Activated CD4-positive, alpha-beta T cell treated with anti-CD3 and anti-CD28 coated beads for 48 hours (primary cell): ENCODE measurements around the gene DMRTC2.

Experiments
- DNase-seq: peaks from one replicate; pipeline ENCODE4 v3.0.0-alpha.2; 2020

Gene DMRTC2

DNA sequence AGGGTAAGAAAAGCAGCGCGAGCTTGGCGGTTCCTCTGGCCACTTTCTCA is at the start of gene DMRTC2:
DMRTC2 (plus strand) TSS at position 42 of the 50 bp plus-strand sequence. CDS start 2,387 bp downstream, outside the sequence.
- no peak for DNase-seq

DNA sequence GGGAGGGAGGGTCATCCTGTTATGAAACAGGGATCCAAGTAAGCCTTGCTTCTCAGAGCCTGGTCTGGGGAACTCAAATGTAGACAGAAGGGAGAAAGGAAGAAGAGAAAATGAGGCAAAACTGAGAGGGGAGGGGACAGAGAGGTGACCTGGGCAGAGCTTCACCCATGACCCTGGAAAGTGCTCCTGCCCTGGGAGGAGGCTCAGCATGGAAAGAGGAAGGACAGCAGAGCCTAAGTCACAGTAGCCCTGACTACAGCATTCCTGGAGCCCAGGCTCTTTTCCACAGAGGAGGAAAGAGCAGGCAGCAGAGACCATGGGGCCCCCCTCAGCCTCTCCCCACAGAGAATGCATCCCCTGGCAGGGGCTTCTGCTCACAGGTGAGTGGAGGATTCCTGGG is 48.5 kb upstream of the DMRTC2 start, which contains the start of gene CEACAM3:
CEACAM3 (plus strand) TSS at position 226 of the 400 bp plus-strand sequence; CDS start at position 317, 91 bp downstream.
- no peak for DNase-seq

DNA sequence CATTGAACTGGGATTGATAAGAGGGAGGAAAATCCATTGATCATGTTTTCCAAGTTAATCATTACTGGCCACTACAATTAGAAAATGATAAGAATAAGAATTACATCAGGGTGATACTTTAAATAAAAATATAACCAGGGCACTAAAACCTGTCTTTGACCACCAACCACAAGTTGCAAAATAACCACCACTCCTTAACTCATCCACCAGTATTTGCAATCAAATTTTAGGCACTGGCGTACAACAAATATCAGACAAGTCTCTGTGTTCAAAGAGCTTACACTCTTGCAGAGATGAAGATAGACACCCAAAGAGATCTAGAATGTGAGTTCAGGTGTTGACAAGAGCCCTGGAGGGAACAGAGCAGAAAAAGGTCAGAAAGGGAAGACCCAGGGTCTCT is 47.9 kb upstream of the DMRTC2 start:
- no peak for DNase-seq

DNA sequence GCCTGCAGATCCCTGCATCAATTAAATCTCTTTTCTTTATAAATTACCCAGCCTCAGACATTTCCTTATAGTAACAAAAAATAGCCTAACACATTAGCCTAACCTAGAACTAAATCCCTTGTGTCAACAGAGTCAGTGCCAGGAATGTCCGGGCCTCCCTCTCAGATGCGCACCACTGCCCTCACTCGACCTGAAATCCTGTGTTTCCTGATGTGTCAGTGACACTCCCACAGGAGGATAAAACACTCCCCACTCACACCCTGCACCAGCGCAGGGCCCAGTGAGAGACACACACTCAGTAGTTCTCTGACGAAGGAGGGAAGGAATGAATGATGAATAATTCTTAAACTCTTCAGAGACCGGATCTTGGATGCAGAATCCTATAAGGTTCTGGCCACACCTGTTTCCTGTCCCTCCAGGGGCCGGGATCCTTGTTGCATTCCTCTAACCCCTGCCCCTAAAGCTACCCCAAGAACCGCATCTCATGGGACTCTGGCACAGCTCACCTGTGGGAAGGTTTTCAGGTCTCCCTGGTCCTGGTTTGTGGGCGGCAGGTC is 45.3 kb upstream of the DMRTC2 start:
- no peak for DNase-seq

DNA sequence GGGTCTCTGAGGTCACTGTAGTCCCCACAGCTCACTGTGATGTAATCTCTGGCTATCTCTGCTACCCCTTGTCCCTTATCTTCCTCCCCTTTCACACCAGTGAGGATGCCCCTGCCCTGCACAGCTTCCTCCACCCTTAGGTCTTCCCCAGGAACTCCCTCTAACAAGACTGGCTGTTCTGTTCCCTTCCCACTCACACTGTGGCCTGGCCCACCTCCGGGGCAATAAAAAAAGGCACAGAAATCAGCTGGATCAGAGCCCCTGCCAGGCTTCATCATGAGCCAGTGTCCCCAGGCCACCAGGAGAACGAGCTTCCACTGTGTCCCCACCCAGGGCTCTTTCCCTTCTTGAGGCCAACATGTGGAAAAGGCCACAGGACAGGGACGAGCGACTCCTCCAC is 43.8 kb upstream of the DMRTC2 start:
- DNase-seq: no peak

DNA sequence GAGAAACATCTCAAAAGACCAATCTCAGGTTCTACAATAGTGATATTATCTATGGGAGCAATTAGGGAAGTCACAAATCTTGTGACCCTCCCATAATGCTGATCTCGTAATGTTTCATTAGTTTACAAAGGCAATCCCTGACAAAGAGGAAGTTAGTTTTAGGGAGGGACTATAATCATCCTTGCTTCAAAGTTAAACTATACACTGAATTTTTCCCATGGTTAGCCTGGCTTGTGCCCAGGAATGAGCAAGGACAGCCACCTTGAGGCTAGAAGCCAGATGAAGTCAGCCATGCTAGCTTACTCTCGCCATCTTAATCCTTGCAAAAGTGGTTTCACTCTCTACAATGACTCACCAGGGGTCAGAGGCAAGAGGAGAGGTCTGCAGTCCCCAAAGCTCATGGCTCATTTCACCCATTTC is 43.0 kb upstream of the DMRTC2 start:
- no peak for DNase-seq

DNA sequence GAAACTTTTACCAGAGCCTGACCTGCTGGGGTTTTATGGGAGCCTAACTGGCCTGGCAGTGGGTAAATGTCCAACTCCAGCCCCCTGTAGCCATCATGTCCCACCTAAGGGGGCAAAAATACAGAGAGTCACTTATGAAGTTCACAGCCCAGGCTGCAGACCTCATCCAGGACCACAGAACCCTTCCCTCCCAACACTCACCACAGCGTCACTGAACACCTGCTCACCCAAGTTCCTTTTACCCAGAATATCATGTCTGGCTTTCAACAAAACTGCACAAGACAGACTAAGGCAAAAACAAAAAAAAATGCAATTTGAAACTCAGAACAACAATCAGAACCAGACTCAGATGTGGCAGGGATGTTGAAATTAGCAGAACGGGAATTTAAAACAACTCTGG is 42.1 kb upstream of the DMRTC2 start:
- DNase-seq: no peak

DNA sequence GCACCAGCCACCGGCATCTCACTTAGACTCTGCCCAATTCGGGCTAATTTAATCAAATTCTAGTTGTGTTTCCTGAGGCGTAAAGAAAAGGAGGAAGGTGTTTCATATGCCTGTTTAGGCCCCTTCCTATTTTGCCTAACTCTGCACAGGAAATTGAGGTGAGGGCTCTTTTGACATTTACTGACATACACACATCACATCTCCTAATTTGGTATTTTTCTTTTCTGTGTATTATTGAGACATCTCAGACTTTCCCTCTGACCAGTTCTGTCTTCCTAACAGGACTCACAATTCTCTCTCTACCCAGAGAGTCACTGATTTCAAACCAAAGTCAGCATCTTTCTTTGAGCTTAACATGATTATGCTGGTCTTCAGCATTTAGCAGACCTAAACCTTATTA is 40.5 kb upstream of the DMRTC2 start:
- no peak for DNase-seq

DNA sequence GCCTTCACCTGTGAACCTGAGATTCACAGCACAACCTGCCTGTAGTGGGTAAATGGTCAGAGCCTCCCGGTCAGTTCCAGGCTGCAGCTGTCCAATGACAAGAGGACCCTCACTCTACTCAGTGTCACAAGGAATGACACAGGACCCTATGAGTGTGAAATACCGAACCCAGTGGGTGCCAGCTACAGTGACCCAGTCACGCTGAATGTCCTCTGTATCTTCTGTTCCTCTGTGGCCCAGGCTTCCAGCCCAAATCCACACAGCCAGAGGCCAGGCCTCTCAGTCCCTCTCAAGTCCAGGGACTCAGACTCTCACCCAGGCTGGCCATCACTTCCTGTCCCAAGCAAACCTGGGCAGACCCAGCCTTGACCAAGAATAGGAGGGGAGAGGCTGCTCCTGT is 37.7 kb upstream of the DMRTC2 start:
- DNase-seq: no peak

DNA sequence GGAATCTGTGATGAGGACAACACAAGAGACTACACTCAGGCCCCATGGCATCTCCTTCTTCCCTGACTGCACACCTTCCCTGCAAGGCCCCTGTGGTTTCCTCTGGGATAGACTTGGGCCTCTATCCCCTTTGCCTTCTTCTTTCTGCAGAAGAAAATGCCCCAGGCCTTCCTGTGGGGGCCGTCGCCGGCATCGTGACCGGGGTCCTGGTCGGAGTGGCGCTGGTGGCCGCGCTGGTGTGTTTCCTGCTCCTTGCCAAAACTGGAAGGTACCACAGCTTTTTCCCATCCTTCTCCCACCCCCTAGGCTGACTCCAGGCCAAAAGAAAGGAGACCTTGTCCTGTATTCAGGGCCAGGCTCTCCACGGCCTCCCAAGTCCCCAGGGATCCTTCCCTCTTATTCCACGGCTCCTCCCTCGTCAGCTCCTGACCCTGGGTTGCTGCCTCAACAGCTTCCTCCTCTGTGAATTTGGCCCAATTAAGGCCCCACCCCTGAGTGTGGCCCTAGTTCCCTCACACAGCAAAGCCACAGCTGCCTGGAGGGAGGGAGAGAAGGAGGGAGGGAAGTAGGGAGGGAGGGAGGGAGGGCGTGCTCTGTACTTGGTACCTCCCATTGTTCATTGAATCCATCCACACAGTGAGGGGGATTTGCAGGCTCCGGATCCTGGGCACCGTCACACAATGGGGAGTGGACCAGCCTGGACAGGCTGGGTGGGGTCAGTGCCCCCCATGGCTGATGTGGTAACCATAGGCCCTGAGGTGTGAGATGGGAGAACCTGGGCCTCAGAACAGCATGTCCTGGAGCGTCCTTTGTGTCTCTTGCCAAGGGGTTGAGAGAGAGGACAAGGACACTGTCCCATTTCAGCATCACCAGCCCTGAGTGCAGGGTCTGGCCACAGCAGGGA is 35.9 kb upstream of the DMRTC2 start:
- DNase-seq: no peak

DNA sequence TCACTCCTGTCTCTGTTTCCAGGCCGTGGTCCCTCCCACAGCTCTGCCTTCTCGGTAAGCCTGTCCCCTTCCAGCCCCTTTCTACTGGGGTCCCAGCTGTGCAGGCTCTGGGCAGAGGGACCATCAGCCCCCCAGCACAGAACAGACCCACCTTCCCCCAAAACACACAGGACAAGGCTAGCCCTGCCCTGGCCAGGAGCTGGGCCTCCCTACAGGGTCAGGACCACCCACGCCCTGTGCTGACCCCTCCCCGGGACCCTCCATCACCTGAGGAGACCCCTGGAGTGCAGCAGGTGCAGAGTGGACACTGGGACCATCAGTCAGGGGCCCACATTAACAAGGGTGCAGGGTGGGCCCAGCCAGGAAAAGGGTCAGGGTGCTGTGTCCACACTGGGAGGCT is 34.5 kb upstream of the DMRTC2 start:
- DNase-seq: no peak

DNA sequence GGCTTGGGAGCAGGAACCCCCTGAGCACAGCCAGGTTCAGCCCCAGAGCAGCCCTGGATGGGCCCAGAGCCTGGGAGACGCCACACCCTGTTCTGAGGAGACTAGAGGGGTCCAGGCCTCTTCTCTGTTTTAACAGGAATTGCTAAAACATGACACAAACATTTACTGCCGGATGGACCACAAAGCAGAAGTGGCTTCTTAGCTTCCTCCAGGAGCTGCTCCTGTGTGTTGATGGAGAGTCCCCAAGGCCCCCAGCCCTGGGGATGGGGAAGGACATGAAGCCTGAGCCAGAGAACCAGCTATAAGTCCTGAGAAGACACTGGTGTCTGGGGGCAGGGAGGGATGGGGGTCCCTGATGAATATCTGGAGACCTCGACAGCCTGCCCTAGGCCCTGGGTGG is 33.8 kb upstream of the DMRTC2 start:
- no peak for DNase-seq

DNA sequence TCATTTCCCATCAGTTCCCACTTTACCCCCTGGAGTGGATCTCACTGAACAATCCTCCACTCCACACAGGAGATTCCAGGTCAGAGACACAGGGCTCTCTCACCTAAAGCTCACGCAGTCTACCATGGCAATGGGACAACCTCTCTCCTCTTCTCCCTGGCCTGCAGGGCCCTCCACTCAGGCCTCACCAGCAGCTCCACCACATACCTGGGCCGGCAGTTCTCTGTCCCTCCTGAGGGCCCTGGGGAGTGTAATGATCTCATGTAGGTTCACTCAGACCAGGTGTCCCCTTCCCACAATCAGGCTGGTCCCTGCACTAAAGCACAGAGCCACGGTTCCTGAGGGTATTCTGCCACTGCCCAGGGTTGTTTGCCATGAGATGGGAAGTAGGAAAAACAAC is 32.9 kb upstream of the DMRTC2 start:
- DNase-seq: no peak

DNA sequence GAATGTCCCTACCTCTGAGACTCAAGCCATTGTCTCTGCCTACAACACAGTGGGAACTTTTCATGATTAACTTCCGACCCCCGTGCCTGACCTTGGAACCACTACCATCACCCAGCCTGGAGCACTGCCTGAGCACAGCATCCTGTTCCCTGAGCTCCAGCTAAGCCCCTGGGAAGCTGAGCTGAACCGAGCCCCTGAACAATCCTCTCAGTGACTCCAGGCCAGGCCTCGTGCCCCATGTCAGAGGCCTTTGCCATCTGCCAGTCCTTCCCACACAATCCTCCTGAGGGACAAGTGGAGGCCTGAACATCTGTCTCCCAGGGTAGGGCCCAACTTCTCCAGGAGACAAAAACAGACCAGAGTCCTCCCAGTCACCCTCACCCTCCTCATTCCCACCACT is 30.9 kb upstream of the DMRTC2 start:
- DNase-seq: no peak

DNA sequence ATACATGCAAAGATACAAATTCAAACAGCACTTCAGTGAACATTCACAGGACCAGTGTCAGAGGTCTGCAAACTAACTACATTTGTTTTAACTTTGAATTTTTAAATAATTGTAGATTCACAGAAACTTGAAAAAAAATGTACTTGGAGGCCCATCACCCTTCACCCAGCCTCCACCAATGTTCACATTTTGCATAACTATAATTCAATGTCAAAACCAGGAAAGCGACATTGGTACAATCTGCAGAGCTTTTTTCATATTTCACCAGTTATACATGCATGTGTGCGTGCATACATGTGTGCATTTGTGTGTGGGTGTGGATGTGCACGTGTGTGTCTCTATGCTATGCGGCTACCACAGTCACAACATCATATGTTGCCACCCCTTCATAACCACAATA is 29.5 kb upstream of the DMRTC2 start:
- DNase-seq: no peak

DNA sequence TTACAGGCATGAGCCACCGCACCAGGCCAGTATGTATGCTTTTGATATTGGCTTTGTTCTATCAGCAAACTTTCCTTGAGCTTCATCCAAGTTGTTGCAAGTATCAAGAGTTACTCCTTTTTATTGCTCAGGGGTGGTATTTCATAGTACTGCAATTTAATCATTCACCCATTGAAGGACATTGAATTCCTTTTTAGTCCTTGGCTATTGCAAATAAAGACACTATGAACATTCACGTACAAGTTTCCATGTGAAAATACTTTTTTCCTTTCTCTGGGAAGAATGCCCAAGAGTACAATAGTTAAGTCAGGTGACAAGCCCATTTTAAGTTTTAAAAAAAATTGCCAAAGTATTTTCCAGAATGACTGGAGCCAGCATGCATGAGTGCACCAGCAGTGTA is 28.1 kb upstream of the DMRTC2 start:
- no peak for DNase-seq

DNA sequence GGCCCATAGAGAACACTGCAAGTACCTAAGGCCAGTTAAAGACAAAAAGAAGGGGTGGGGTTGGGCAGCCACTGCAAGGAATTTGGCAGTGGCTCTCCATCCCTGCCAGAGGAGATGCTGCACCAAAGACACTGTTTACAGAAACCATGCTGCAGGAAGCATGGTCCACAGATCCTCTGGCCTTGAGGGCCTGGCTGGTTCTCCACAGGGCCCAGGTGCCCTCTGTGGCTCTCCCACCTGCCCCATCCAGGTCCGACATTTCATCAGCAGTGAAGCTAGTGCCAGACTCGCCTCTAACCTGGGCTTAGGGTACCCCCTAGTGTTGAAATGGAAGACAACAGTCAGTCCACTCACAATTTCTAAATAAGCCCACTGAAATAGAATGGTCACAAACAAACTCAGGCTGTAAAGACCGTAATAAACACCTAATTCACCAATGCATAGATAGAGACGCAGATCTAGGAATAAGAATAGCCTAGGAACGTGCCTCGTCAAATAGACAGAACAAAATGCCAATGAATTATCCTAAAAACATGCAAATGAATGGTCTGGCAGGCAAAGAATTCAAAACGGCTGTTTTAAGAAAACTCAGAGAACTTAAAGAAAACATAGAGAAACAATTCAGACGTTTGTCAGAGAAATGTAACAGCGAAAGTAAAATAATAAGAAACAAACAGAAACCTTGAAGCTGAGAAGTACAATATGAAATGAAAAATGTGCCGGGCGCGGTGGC is 23.7 kb upstream of the DMRTC2 start:
- peak; percentile 66 for DNase-seq

DNA sequence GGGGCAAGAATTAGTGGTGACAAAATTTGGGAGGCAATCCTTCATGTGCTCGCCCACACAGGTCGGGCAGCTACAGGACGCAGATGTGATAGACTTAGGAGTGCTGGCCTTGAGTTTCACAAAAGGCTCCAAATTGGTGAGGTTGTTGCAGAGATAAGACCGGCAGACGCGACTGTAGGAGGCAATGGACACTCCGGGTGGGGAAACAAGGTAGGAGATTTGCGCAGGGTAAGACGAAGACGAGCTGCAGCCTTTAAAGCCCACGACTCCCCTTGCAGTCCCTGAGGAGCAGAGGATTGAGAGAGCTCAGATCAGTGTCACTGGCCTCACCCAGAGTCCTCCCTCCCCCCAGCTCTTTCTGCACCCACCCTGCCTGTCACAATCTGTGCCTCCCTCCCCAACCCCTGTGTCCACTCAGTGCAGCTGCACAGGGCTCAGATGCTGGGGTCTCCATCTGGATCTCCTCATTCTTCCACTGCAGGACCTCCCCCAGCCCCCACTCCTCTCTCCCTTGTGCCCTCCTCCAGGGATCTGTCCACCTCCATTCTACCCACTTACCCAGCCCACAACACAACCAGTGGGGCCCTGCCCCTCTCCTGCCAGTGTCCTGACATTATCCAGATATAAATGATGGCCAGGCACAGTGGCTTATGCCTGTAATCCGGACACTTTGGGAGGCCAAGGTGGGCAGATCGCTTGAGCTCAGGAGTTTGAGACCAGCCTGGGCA is 6.7 kb upstream of the DMRTC2 start:
- no peak for DNase-seq

DNA sequence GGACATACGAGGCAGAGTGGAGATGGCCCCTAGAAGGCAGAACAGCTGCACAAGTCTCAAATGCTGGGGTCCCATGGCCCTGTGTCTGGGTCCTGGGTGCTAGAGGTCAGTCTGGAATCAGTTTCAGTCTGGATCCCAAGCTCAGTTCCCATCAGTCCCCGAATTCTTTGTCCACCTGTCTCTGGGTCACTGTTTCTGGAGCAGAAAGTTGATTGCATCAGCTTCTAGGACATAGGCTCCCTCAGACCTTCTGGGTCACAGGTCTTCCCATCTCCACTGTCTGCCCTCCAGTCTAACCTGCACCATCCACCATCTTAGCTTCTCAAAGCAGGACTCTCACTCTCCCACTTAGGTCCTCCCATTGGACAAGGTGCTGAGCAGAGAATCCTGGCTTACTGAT is 5.6 kb upstream of the DMRTC2 start:
- DNase-seq: no peak

DNA sequence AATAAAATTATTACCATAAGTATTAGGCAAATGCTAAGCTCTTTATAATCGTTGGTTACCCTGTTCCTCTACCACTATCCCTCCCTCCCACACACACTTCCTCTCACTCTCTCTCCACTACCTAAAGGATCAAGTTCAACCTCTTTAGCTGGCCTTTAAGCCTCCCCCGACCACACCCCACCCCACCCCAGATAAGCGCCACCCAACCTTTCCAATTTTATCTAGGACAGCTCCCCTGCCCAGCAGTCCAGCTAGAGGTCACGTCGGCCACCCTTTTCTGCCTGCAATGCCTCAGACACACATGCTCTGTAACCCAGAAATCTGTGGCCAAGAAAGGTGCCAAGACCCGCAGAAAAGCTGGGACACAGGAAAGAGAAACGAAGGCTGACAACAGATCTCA is 1.5 kb upstream of the DMRTC2 start:
- no peak for DNase-seq

DNA sequence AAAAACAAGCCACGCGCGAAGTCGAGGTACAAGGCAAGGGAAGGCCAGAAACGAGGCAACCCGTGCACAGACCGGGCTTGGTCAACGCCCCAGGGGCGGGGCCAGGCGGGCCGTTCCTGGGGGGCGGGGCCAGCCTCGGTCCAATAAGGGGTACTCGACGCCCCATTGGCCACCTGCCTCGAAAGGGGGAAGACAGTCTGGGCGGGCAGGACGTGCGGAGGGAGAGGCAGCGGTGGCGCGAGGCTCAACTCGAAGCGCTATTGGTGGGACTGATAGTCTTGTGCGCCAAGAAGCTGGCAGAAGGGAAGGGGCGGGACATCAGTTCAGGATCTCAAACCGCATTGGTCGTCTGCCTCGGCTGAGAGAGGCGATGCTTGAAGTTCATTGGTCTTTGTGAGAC is 241 bp upstream of the DMRTC2 start, which contains the start of gene LYPD4:
LYPD4 (minus strand) TSS at position 83 of the 400 bp plus-strand sequence. CDS start 5,398 bp downstream, outside the sequence.
- peak; percentile 20 for DNase-seq

DNA sequence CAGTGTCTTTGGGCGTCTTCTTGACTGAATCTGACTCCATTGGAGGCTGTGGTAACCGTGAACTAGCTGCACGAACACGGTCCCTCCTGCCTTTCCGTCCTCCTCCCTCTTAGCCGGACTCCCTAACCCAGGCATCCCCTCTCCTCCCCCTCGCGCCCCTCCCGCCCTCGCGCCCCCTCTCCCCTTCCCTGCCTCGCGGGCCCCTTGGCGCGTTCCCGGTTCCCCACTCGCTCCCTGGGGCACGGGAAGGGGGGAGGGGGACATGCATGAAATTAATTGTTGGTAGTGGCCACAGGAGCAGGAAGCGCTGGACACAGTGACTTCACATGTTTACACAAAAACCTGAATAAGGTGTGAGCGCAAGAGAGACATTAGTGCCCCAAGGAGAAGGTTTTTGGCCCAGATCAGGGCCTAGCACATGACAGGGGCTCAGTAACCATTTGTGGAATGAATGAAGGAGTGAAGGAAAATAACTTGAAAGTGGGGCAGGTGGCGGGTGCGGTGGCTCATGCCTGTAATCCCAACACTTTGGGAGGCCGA is 279 bp downstream of the DMRTC2 start:
- no peak for DNase-seq

DNA sequence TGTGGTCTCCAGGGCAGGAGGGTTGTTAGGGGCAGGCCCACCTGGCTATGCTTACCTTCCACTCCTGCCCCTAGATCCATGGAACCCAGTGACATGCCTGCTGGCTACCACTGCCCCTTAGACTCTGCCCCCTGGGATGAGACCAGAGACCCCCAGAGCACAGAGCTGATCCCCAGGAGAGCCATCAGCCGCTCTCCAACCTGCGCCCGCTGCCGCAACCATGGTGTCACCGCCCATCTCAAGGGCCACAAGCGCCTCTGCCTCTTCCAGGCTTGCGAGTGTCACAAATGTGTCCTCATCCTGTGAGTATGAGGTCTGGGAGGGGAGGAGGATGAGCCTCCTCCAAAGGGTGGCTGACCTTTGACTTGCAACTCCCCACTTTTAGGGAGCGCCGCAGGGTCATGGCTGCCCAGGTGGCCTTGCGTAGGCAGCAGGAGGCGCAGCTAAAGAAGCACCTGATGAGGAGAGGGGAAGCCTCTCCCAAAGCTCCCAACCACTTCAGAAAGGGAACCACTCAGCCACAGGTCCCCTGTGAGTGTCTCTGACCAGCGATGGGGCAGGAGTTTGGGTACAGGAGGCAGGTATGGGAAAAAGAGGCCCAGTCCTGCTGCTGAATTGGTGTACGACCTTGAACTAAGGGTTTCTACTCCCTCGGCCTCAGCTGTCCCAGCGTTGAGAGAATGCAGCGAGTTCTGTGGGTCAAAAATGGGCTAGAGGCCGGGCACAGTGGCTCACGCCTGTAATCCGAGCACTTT is 2.7 kb downstream of the DMRTC2 start:
- no peak for DNase-seq
